Testis (tissue), 3 donors: Measurements from ENCODE around the gene SCGN. TPM values are rescaled to one million over a fixed set of nuclear protein-coding genes. Genes with fewer than 3 reads are reported as not detected.

Experiments
- DNase-seq: peaks from one replicate; pipeline ENCODE4 v3.0.0-alpha.2; 2019
- H3K27ac ChIP-seq, 2 donors: fragments of 200-600 bp; sonication (generic); one replicate each; pipeline ENCODE4 v1.5.1; 2019
- H3K27me3 ChIP-seq: fragments of 200-600 bp; sonication (generic); one replicate; pipeline ENCODE4 v1.5.1; 2019
- H3K36me3 ChIP-seq: fragments of 200-600 bp; sonication (generic); one replicate; pipeline ENCODE4 v1.5.1; 2017; ENCODE audit warnings: low read depth; ENCODE audit errors: missing control alignments
- H3K4me1 ChIP-seq: fragments of 200-600 bp; sonication (generic); one replicate; pipeline ENCODE4 v1.5.1; 2019
- H3K4me3 ChIP-seq, 2 donors: fragments of 200-600 bp; sonication (generic); one replicate each; pipeline ENCODE4 v1.5.1; 2017 to 2019
- H3K9me3 ChIP-seq: fragments of 200-600 bp; sonication (generic); one replicate; pipeline ENCODE4 v1.5.1; 2017
- CTCF ChIP-seq, 3 experiments: fragments of 450-650 bp in 2 of 3; fragments of 200-600 bp in 1 of 3; sonication (generic) in 1 of 3; IDR thresholded peaks; one replicate each; pipeline ENCODE4 v1.5.1; 2016 to 2019; ENCODE audit warnings: antibody characterized with exemption in 3 of 3, mild to moderate bottlenecking in 2 of 3, moderate library complexity in 1 of 3
- POLR2A ChIP-seq: fragments of 450-650 bp; IDR thresholded peaks from one replicate; pipeline ENCODE4 v1.6.1; 2017; ENCODE audit warnings: antibody characterized with exemption, mild to moderate bottlenecking, moderate library complexity
- WGBS, 2 donors: methylation state at CpG; one replicate each; pipeline ENCODE4 v1.1.5; 2018; 5-methylcytosine and 5-hydroxymethylcytosine counted together
- intact Hi-C: fragments of 100-400 bp; cut with DNase I; formaldehyde crosslinking; loops from one replicate; pipeline ENCODE4 v1.15.1; 2023; ENCODE audit warnings: low total_unique reads
- polyA plus RNA-seq: library from polyadenylated mRNA; stranded (reverse); fragments of 350-450 nt; fragmentation: Illumina TruSeq; extraction: RNeasy Lipid Tissue Mini Kit (QIAGEN cat#74804); gene quantifications from one replicate; pipeline ENCODE4 v1.2.3, GENCODE V29; 2014; ENCODE audit warnings: low read depth, low replicate concordance; ENCODE audit not compliant: insufficient read depth
- total RNA-seq, 2 donors: library from RNA; depleted of rRNA; stranded (reverse); fragments of >200 nt; gene quantifications; one replicate each; pipeline ENCODE4 v1.2.3, GENCODE V29; 2016

Gene SCGN
- total and polyA plus RNA-seq, 3 donors from 2014 or later = 0.37 to 2.0 (median 0.73) TPM

- intact Hi-C loops = no loop called here
- no peaks in the 10 kb centered on the region for H3K9me3 ChIP-seq
- WGBS, 2 donors = 49 to 64% methylated on average over 4 of the region's 4 CpGs
- no peak for TF ChIP-seq CTCF (IDR thresholded peaks at IDR 0.05)
- no peak for TF ChIP-seq POLR2A
- no peaks in the 10 kb centered on the region for H3K36me3 ChIP-seq
- DNase-seq = no peak
- H3K27ac ChIP-seq = no peak overlapping the region
- H3K4me3 ChIP-seq = no peak overlapping the region
- H3K27me3 ChIP-seq = no peaks in the 10 kb centered on the region
- no peaks in the 10 kb centered on the region for H3K4me1 ChIP-seq
These were observed 32.8 kb upstream of the SCGN start for GRCh38 chr6:25619217-25619616.

GRCh38 chr6:25620391-25620790, 31.6 kb upstream of the SCGN start:
- no peak overlapping the region for H3K4me3 ChIP-seq
- no peak for DNase-seq
- no peak overlapping the region for H3K27ac ChIP-seq
- no peaks in the 10 kb centered on the region for H3K4me1 ChIP-seq
- intact Hi-C loops = no loop called here
- no peaks in the 10 kb centered on the region for H3K9me3 ChIP-seq
- WGBS, 2 donors = 70 to 84% methylated on average over 2 of the region's 2 CpGs
- H3K27me3 ChIP-seq = no peaks in the 10 kb centered on the region
- H3K36me3 ChIP-seq = no peaks in the 10 kb centered on the region
- TF ChIP-seq POLR2A = no peak
- TF ChIP-seq CTCF (IDR thresholded peaks at IDR 0.05) = no peak

- Histone ChIP-seq H3K4me1 (no peaks in the 10 kb centered on the region), H3K4me3 (no peak overlapping the region), H3K27ac (no peak overlapping the region), H3K27me3 (no peaks in the 10 kb centered on the region), H3K36me3 (no peaks in the 10 kb centered on the region), H3K9me3 (no peaks in the 10 kb centered on the region)
- 32 to 41% methylated on average over 1 of the region's 1 CpG for WGBS, 2 donors
- no peak for DNase-seq
- intact Hi-C loops = no loop called here
- TF ChIP-seq POLR2A = no peak
- no peak for TF ChIP-seq CTCF (IDR thresholded peaks at IDR 0.05)
These were observed 28.9 kb upstream of the SCGN start for GRCh38 chr6:25623065-25623464.

GRCh38 chr6:25623879-25624278, 28.1 kb upstream of the SCGN start:
- DNase-seq = no peak
- no peaks in the 10 kb centered on the region for H3K9me3 ChIP-seq
- 50 to 63% methylated on average over 1 of the region's 1 CpG for WGBS, 2 donors
- H3K27me3 ChIP-seq = no peaks in the 10 kb centered on the region
- no peak overlapping the region for H3K27ac ChIP-seq
- no peaks in the 10 kb centered on the region for H3K4me1 ChIP-seq
- no peak for TF ChIP-seq POLR2A
- no peak for TF ChIP-seq CTCF (IDR thresholded peaks at IDR 0.05)
- H3K36me3 ChIP-seq = no peaks in the 10 kb centered on the region
- intact Hi-C loops = no loop called here
- no peak overlapping the region for H3K4me3 ChIP-seq

GRCh38 chr6:25627001-25627400, 25.0 kb upstream of the SCGN start:
- H3K4me1 ChIP-seq = no peaks in the 10 kb centered on the region
- intact Hi-C loops = no loop called here
- TF ChIP-seq CTCF (IDR thresholded peaks at IDR 0.05) (no peak), POLR2A (no peak)
- H3K27me3 ChIP-seq = no peaks in the 10 kb centered on the region
- no peaks in the 10 kb centered on the region for H3K9me3 ChIP-seq
- WGBS, 2 donors = 75 to 80% methylated on average over 3 of the region's 3 CpGs
- H3K4me3 ChIP-seq = no peak overlapping the region
- no peak overlapping the region for H3K27ac ChIP-seq
- DNase-seq = no peak
- H3K36me3 ChIP-seq = no peaks in the 10 kb centered on the region
